HG03442 (cell line): ENCODE results near the gene NSD2.
A peak's percentile ranks its signal among the peaks of the same experiment; 100 is the strongest.

Experiments
- ATAC-seq: cut with Tn5 transposase; IDR thresholded peaks from one replicate; pipeline ENCODE4 v1.9.1; 2021; ENCODE audit warnings: mild to moderate bottlenecking, moderate library complexity; ENCODE audit not compliant: unreplicated experiment

Gene NSD2

GRCh38 chr4:1862961-1863296 is 8.3 kb upstream of the NSD2 start:
- no peak for ATAC-seq

- no peak for ATAC-seq
Measured at GRCh38 chr4:1863297-1864033, 7.7 kb upstream of the NSD2 start.

GRCh38 chr4:1864076-1865008 is 6.9 kb upstream of the NSD2 start:
- ATAC-seq, result no peak

- no peak for ATAC-seq
Measured at GRCh38 chr4:1866189-1866661, 5.0 kb upstream of the NSD2 start.

GRCh38 chr4:1868293-1868692 is 2.9 kb upstream of the NSD2 start:
- no peak for ATAC-seq

GRCh38 chr4:1868912-1869311 is 2.3 kb upstream of the NSD2 start:
- ATAC-seq, result no peak

- ATAC-seq, result peak; percentile 1
Measured at GRCh38 chr4:1869530-1870327, 1.5 kb upstream of the NSD2 start.

- peak; percentile 43 for ATAC-seq
Measured at GRCh38 chr4:1870328-1870577, 940 bp upstream of the NSD2 start.

- peak; percentile 3 for ATAC-seq
Measured at GRCh38 chr4:1871471-1872021, 353 bp downstream of the NSD2 start.

GRCh38 chr4:1872870-1873269 is 1.7 kb downstream of the NSD2 start:
- ATAC-seq, result no peak

- no peak for ATAC-seq
Measured at GRCh38 chr4:1873291-1873690, 2.1 kb downstream of the NSD2 start.

- ATAC-seq, result no peak
Measured at GRCh38 chr4:1873776-1874175, 2.6 kb downstream of the NSD2 start.

GRCh38 chr4:1874201-1874600 is 3.0 kb downstream of the NSD2 start:
- ATAC-seq, result no peak

GRCh38 chr4:1879485-1879884 is 8.3 kb downstream of the NSD2 start:
- no peak for ATAC-seq

- no peak for ATAC-seq
Measured at GRCh38 chr4:1880332-1880731, 9.1 kb downstream of the NSD2 start.

- no peak for ATAC-seq
Measured at GRCh38 chr4:1882850-1883271, 11.7 kb downstream of the NSD2 start.

- ATAC-seq, result no peak
Measured at GRCh38 chr4:1883583-1883982, 12.4 kb downstream of the NSD2 start.

- ATAC-seq, result no peak
Measured at GRCh38 chr4:1885414-1885813, 14.2 kb downstream of the NSD2 start.

- ATAC-seq, result no peak
Measured at GRCh38 chr4:1887052-1887451, 15.9 kb downstream of the NSD2 start.

- no peak for ATAC-seq
Measured at GRCh38 chr4:1890979-1891570, 19.9 kb downstream of the NSD2 start.
